HepG2 (cell line): ENCODE data around the gene DHX57. TPM values are rescaled to one million over a fixed set of nuclear protein-coding genes. Genes with fewer than 3 reads are reported as not detected.

Experiments used
- AGO2 ChIP-seq: fragments of 200-400 bp; formaldehyde crosslinking; optimal IDR thresholded peaks from 2 replicates; pipeline ENCODE3; 2017; ENCODE audit warnings: mild to moderate bottlenecking, low read depth, low read length, moderate library complexity
- CBX1 ChIP-seq: IDR thresholded peaks from one replicate; pipeline ENCODE4 v1.6.1; 2016; ENCODE audit warnings: antibody characterized with exemption, low read depth
- HNF4A ChIP-seq: sonication (generic); formaldehyde crosslinking; IDR thresholded peaks from 2 replicates; pipeline ENCODE4 v1.4.0; 2020; ENCODE audit warnings: missing genetic modification reagents
- KLF13 ChIP-seq: sonication (generic); formaldehyde crosslinking; IDR thresholded peaks from 2 replicates; pipeline ENCODE4 v1.4.0; 2020; ENCODE audit warnings: mild to moderate bottlenecking, missing genetic modification reagents
- LCORL ChIP-seq, 2 experiments: fragments of 450-650 bp in 1 of 2; sonication (generic) in 1 of 2; formaldehyde crosslinking in 1 of 2; IDR thresholded peaks; 2 replicates each; pipeline versions ENCODE4 v1.5.0 to v1.6.1; 2017 to 2020; ENCODE audit warnings: antibody characterized with exemption in 1 of 2, missing genetic modification reagents in 1 of 2
- POGZ ChIP-seq: sonication (generic); formaldehyde crosslinking; IDR thresholded peaks from 2 replicates; pipeline ENCODE4 v1.4.0; 2020; ENCODE audit warnings: mild to moderate bottlenecking, missing genetic modification reagents
- POLR2G ChIP-seq: fragments of 200-400 bp; formaldehyde crosslinking; IDR thresholded peaks from 2 replicates; pipeline ENCODE4 v1.6.1; 2018; ENCODE audit warnings: mild to moderate bottlenecking, low read depth, low read length, moderate library complexity
- RAD21 ChIP-seq: fragments of 450-650 bp; formaldehyde crosslinking; IDR thresholded peaks from 2 replicates; pipeline ENCODE4 v1.5.0; 2020; ENCODE audit warnings: mild to moderate bottlenecking
- REPIN1 ChIP-seq: sonication (generic); formaldehyde crosslinking; IDR thresholded peaks from 2 replicates; pipeline ENCODE4 v1.8.0; 2022; ENCODE audit warnings: missing genetic modification reagents, low read depth, mild to moderate bottlenecking, borderline replicate concordance
- REXO4 ChIP-seq: sonication (generic); formaldehyde crosslinking; IDR thresholded peaks from 2 replicates; pipeline ENCODE4 v1.8.0; 2022; ENCODE audit warnings: missing genetic modification reagents, mild to moderate bottlenecking, borderline replicate concordance
- RFX5 ChIP-seq: IDR thresholded peaks from 2 replicates; pipeline ENCODE4 v1.6.1; 2011; ENCODE audit warnings: low read depth, low read length, improper control_type of control experiment
- SP4 ChIP-seq: sonication (generic); formaldehyde crosslinking; IDR thresholded peaks from 2 replicates; pipeline ENCODE4 v1.8.1; 2023; ENCODE audit warnings: mild to moderate bottlenecking, missing genetic modification reagents
- SSRP1 ChIP-seq: IDR thresholded peaks from 2 replicates; pipeline ENCODE4 v1.6.1; 2016; ENCODE audit warnings: control low read depth
- STAG1 ChIP-seq: sonication (generic); formaldehyde crosslinking; IDR thresholded peaks from 2 replicates; pipeline ENCODE4 v1.4.0; 2020; ENCODE audit warnings: missing genetic modification reagents
- TGIF2 ChIP-seq: IDR thresholded peaks from 2 replicates; pipeline ENCODE4 v1.6.1; 2016; ENCODE audit warnings: control low read depth, missing compliant biosample characterization
- YEATS2 ChIP-seq: sonication (generic); formaldehyde crosslinking; IDR thresholded peaks from 2 replicates; pipeline ENCODE4 v1.4.0; 2020; ENCODE audit warnings: missing genetic modification reagents, borderline replicate concordance
- ZC3H13 ChIP-seq: sonication (generic); formaldehyde crosslinking; IDR thresholded peaks from 2 replicates; pipeline ENCODE4 v1.8.1; 2023; ENCODE audit warnings: mild to moderate bottlenecking, missing genetic modification reagents, moderate library complexity
- ZNF343 ChIP-seq: sonication (generic); formaldehyde crosslinking; IDR thresholded peaks from 2 replicates; pipeline ENCODE4 v1.4.0; 2020; ENCODE audit warnings: mild to moderate bottlenecking, missing genetic modification reagents
- ZNF350 ChIP-seq: sonication (generic); formaldehyde crosslinking; IDR thresholded peaks from 2 replicates; pipeline ENCODE4 v1.4.0; 2020; ENCODE audit warnings: mild to moderate bottlenecking, low read depth, missing genetic modification reagents, borderline replicate concordance
- ZNF605 ChIP-seq: sonication (generic); formaldehyde crosslinking; IDR thresholded peaks from 2 replicates; pipeline ENCODE4 v1.8.0; 2022; ENCODE audit warnings: mild to moderate bottlenecking, missing genetic modification reagents
- ZNF7 ChIP-seq: IDR thresholded peaks from 2 replicates; pipeline ENCODE4 v1.6.1; 2016; ENCODE audit warnings: missing biosample characterization, missing genetic modification reagents
- polyA plus RNA-seq, 8 experiments: library from polyadenylated mRNA; depleted of rRNA in 3 of 8; stranded (reverse) in 7 of 8; unstranded in 1 of 8; fragments of >200 nt; fragmentation: Illumina TruSeq in 4 of 8; extraction: Trizol in 4 of 8; gene quantifications; 2 replicates each; pipeline versions ENCODE4 v1.2.1 to v1.2.3, GENCODE V29; 2011 to 2016; ENCODE audit warnings: low read depth in 4 of 8, missing spikeins in 1 of 8, mixed read lengths in 1 of 8; ENCODE audit not compliant: insufficient read depth in 1 of 8
- total RNA-seq, 5 experiments: library from RNA; depleted of rRNA; stranded (reverse); fragments of >200 nt; fragmentation: Illumina TruSeq; extraction: Trizol; gene quantifications; 2 replicates each; pipeline ENCODE4 v1.2.3, GENCODE V29; 2016; ENCODE audit warnings: low read depth in 1 of 5
- TF ChIP-seq, protein P1 (sequence below): sonication (generic); formaldehyde crosslinking; IDR thresholded peaks from 2 replicates; pipeline ENCODE4 v1.5.1; 2020; ENCODE audit warnings: missing genetic modification reagents, mild to moderate bottlenecking, borderline replicate concordance
- TF ChIP-seq, protein P2 (sequence below): IDR thresholded peaks from 2 replicates; pipeline ENCODE4 v1.6.1; 2018; ENCODE audit warnings: missing genetic modification reagents
- TF ChIP-seq, protein P3 (sequence below): sonication (generic); formaldehyde crosslinking; IDR thresholded peaks from 2 replicates; pipeline ENCODE4 v1.4.0; 2020; ENCODE audit warnings: missing genetic modification reagents, borderline replicate concordance

DHX57 gene
- total and polyA plus RNA-seq, 2 of the 13 experiments (the other 11 are each of a cell fraction or from before 2014, with no cell fraction given), result 9.2 to 24.2 TPM

DNA sequence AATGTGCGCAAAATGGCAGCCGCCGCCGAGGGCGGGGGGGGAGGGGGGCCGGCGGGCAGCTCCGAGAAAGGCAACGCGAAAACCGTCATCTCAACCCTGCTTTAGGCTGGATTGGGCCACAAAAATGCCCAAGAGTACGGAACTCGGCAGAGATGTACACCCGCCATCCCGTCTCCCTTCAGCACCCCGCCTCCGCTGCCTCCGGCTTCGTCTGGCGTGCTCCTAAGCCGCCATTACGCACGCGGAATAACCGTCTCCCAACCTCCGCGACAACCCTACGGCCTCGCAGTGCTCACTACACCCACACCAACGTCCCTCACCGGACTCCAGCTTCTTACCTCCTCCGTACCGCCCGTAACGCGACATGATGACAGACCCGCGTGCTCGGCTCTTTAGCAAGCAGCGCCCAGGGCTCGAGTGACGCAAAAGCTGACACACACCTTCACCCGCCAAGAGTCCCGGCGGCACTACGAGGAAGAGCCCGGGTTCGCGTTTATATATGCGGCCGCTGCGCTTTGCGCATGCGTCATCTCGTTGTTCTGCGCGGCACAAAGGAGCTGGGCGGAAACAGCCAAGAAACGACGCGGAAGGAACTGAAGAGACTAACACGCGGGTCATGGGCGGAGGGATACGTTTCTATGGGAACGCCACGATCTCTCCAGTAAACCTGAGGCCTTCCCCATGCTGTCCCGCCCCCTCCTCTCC, 124.7 kb downstream of the DHX57 start, which contains the start of gene SRSF7 (continued):
- TF ChIP-seq, protein P1, sequence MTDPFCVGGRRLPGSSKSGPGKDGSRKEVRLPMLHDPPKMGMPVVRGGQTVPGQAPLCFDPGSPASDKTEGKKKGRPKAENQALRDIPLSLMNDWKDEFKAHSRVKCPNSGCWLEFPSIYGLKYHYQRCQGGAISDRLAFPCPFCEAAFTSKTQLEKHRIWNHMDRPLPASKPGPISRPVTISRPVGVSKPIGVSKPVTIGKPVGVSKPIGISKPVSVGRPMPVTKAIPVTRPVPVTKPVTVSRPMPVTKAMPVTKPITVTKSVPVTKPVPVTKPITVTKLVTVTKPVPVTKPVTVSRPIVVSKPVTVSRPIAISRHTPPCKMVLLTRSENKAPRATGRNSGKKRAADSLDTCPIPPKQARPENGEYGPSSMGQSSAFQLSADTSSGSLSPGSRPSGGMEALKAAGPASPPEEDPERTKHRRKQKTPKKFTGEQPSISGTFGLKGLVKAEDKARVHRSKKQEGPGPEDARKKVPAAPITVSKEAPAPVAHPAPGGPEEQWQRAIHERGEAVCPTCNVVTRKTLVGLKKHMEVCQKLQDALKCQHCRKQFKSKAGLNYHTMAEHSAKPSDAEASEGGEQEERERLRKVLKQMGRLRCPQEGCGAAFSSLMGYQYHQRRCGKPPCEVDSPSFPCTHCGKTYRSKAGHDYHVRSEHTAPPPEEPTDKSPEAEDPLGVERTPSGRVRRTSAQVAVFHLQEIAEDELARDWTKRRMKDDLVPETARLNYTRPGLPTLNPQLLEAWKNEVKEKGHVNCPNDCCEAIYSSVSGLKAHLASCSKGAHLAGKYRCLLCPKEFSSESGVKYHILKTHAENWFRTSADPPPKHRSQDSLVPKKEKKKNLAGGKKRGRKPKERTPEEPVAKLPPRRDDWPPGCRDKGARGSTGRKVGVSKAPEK (CRISPR knock-in tag), result no peak
- TF ChIP-seq YEATS2 (CRISPR knock-in tag) (peak; percentile 76), REPIN1 (CRISPR knock-in tag) (peak; percentile 98), ZNF7 (CRISPR knock-in tag) (0 out of 2 replicates have a peak, but pooled peaks have one; percentile 9), SP4 (CRISPR knock-in tag) (peak; percentile 89), POLR2G (peak; percentile 100), RFX5 (no peak), STAG1 (CRISPR knock-in tag) (no peak; the same call in 1 of the 2 replicates), CBX1 (peak; percentile 85), HNF4A (CRISPR knock-in tag) (no peak), AGO2 (peak; percentile 96), TGIF2 (CRISPR knock-in tag) (peak; percentile 66; the same call in 1 of the 2 replicates), ZNF605 (no peak; the same call in 1 of the 2 replicates), SSRP1 (CRISPR knock-in tag) (peak; percentile 97; the same call in 1 of the 2 replicates), ZNF350 (peak; percentile 86), ZC3H13 (peak; percentile 96), KLF13 (0 out of 2 replicates have a peak, but pooled peaks have one; percentile 86), POGZ (peak; percentile 98), LCORL (IDR thresholded peaks at IDR 0.05) (no peak), LCORL (CRISPR knock-in tag; IDR thresholded peaks at IDR 0.05) (peak; percentile 52; the same call in 1 of the 2 replicates), ZNF343 (CRISPR knock-in tag) (peak; percentile 91; the same call in 1 of the 2 replicates), RAD21 (CRISPR knock-in tag) (peak; percentile 56; the same call in 1 of the 2 replicates), REXO4 (CRISPR knock-in tag) (peak; percentile 88; the same call in 1 of the 2 replicates)
- TF ChIP-seq, protein P2, sequence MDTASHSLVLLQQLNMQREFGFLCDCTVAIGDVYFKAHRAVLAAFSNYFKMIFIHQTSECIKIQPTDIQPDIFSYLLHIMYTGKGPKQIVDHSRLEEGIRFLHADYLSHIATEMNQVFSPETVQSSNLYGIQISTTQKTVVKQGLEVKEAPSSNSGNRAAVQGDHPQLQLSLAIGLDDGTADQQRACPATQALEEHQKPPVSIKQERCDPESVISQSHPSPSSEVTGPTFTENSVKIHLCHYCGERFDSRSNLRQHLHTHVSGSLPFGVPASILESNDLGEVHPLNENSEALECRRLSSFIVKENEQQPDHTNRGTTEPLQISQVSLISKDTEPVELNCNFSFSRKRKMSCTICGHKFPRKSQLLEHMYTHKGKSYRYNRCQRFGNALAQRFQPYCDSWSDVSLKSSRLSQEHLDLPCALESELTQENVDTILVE (CRISPR knock-in tag), result peak; percentile 71; the same call in 1 of the 2 replicates
- TF ChIP-seq, protein P3, sequence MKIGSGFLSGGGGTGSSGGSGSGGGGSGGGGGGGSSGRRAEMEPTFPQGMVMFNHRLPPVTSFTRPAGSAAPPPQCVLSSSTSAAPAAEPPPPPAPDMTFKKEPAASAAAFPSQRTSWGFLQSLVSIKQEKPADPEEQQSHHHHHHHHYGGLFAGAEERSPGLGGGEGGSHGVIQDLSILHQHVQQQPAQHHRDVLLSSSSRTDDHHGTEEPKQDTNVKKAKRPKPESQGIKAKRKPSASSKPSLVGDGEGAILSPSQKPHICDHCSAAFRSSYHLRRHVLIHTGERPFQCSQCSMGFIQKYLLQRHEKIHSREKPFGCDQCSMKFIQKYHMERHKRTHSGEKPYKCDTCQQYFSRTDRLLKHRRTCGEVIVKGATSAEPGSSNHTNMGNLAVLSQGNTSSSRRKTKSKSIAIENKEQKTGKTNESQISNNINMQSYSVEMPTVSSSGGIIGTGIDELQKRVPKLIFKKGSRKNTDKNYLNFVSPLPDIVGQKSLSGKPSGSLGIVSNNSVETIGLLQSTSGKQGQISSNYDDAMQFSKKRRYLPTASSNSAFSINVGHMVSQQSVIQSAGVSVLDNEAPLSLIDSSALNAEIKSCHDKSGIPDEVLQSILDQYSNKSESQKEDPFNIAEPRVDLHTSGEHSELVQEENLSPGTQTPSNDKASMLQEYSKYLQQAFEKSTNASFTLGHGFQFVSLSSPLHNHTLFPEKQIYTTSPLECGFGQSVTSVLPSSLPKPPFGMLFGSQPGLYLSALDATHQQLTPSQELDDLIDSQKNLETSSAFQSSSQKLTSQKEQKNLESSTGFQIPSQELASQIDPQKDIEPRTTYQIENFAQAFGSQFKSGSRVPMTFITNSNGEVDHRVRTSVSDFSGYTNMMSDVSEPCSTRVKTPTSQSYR (CRISPR knock-in tag), result peak; percentile 59
